ENCODE measurements around the gene SAMD4A.

The SAMD4A gene

DNA sequence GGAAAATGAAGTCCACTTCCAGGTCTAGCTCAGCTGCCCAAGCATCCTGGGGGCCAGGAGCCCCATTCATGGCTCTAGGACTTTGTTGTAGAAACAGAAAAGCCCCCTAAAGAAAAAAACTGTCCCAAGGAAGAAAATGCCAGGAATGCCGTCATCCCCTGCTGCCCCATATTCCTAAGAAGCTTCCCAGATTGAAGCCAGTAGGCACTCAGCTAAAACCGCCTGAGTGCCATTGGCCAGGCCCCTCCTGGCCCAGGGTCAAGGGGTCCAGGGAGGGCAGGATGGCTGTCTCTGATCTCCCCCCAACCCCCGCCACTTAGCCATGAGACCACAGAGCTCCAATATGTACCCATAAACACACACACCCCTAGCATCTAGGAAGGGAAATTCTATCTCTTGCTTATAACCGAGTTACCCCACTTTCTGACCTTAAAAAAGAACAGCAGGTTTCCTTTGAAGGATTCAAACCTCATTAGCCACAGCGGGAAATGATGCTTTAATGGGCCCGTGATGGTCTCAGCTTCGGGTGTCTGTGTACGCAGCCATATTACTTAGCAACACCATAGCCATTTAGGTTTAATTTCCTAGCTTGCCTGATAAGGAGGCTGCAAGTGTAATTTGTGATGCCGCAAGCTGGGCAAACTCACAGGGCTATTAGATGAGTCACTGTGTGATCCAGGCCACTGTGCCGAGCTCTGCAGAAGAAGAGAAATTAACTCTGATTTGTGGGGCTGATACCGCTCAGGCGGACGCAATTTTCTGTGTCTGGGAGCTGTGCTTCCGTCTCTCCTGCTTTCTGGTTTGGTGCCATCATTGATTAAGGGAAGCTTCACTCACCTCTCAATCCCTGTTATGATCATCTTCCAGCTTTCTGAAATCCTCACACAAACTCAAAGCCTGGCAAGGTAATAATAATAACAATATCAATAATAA, 251.5 kb downstream of the SAMD4A start:
- TF ChIP-seq EZH2phosphoT487 (conservative IDR thresholded peaks at IDR 0.05; ENCODE audit: low read length) = no peak
- TF ChIP-seq, protein P1, sequence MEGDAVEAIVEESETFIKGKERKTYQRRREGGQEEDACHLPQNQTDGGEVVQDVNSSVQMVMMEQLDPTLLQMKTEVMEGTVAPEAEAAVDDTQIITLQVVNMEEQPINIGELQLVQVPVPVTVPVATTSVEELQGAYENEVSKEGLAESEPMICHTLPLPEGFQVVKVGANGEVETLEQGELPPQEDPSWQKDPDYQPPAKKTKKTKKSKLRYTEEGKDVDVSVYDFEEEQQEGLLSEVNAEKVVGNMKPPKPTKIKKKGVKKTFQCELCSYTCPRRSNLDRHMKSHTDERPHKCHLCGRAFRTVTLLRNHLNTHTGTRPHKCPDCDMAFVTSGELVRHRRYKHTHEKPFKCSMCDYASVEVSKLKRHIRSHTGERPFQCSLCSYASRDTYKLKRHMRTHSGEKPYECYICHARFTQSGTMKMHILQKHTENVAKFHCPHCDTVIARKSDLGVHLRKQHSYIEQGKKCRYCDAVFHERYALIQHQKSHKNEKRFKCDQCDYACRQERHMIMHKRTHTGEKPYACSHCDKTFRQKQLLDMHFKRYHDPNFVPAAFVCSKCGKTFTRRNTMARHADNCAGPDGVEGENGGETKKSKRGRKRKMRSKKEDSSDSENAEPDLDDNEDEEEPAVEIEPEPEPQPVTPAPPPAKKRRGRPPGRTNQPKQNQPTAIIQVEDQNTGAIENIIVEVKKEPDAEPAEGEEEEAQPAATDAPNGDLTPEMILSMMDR (IDR thresholded peaks at IDR 0.05; ENCODE audit: insufficient read depth, low read length, poor library complexity, severe bottlenecking) = no peak
- Histone ChIP-seq H3K79me2 (ENCODE audit: insufficient read depth, low read length) (no peaks in the 10 kb centered on the region), H3K9ac (ENCODE audit: low read length) (no peak overlapping the region), H3K36me3 (ENCODE audit: low read length) (no peaks in the 10 kb centered on the region), H3F3A (ENCODE audit: insufficient read depth) (no peaks in the 10 kb centered on the region), H3K27ac (ENCODE audit: low read depth, low read length) (no peak overlapping the region), H3K9me2 (replicated peaks; ENCODE audit: insufficient read depth, low read length) (no peaks in the 10 kb centered on the region), H3K27me3 (ENCODE audit: low read length) (no peaks in the 10 kb centered on the region), H3K9me3 (ENCODE audit: insufficient read depth, low read length) (no peaks in the 10 kb centered on the region), H2AFZ (ENCODE audit: low read depth, low read length, severe bottlenecking) (no peak overlapping the region), H3K4me2 (ENCODE audit: low read depth, low read length, poor library complexity, severe bottlenecking) (no peak overlapping the region), H3K4me3 (ENCODE audit: insufficient read depth, low read length, poor library complexity, severe bottlenecking) (no peak overlapping the region), H4K20me1 (ENCODE audit: low read depth, low read length) (no peaks in the 10 kb centered on the region)

GRCh38 chr14:54822685-54823084, 255.8 kb downstream of the SAMD4A start:
- Histone ChIP-seq H3K4me3 (ENCODE audit: insufficient read depth, low read length, poor library complexity, severe bottlenecking) (no peak overlapping the region), H4K20me1 (ENCODE audit: low read depth, low read length) (no peaks in the 10 kb centered on the region), H3K36me3 (ENCODE audit: low read length) (no peaks in the 10 kb centered on the region), H3K4me2 (ENCODE audit: low read depth, low read length, poor library complexity, severe bottlenecking) (no peak overlapping the region), H3K9me2 (replicated peaks; ENCODE audit: insufficient read depth, low read length) (no peaks in the 10 kb centered on the region), H3K9me3 (ENCODE audit: insufficient read depth, low read length) (no peaks in the 10 kb centered on the region), H2AFZ (ENCODE audit: low read depth, low read length, severe bottlenecking) (no peak overlapping the region), H3K9ac (ENCODE audit: low read length) (no peak overlapping the region), H3K27me3 (ENCODE audit: low read length) (no peaks in the 10 kb centered on the region), H3K79me2 (ENCODE audit: insufficient read depth, low read length) (no peaks in the 10 kb centered on the region), H3F3A (ENCODE audit: insufficient read depth) (no peaks in the 10 kb centered on the region), H3K27ac (ENCODE audit: low read depth, low read length) (no peak overlapping the region)
- no peak for TF ChIP-seq EZH2phosphoT487 (conservative IDR thresholded peaks at IDR 0.05; ENCODE audit: low read length)
- TF ChIP-seq, protein P1 (IDR thresholded peaks at IDR 0.05; ENCODE audit: insufficient read depth, low read length, poor library complexity, severe bottlenecking) = no peak

DNA sequence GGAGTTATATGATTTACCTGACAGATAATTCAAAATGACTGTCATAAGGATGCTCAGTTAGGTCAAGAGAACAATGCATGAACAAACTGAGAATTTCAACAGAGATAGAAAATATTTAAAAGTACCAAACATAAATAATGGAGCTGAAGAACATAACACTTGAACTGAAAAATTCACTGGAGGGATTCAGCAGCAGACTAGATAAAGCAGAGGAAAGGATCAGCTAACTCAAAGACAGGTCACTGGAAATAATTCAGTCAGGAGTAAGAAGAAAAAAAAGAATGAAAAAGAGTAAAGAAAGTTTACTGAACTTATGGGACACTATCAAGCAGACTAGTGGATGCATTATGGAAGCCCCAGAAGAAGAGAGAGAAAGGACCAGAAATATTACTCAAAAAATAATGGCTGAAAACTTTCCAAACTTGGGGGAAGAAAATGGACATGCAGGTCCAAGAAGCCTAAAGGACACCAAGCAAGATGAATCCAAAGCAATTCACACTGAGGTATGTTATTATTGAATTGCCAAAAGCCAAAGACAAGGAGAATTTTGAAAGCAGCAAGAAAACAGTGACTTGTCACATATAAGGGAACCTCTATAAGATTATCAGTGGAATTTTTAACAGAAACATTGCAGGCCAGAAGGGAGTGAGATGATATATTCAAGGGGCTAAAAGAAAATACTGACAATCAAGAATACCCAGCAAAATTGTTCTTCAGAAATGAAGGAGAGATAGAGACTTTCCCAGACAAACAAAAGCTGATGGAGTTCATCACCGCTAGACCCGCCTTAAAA, 257.0 kb downstream of the SAMD4A start:
- TF ChIP-seq, protein P1 (IDR thresholded peaks at IDR 0.05; ENCODE audit: insufficient read depth, low read length, poor library complexity, severe bottlenecking) = no peak
- TF ChIP-seq EZH2phosphoT487 (conservative IDR thresholded peaks at IDR 0.05; ENCODE audit: low read length) = no peak
- H3F3A ChIP-seq (ENCODE audit: insufficient read depth) = no peaks in the 10 kb centered on the region
- no peak overlapping the region for H3K27ac ChIP-seq (ENCODE audit: low read depth, low read length)
- no peak overlapping the region for H3K4me3 ChIP-seq (ENCODE audit: insufficient read depth, low read length, poor library complexity, severe bottlenecking)
- H3K4me2 ChIP-seq (ENCODE audit: low read depth, low read length, poor library complexity, severe bottlenecking) = no peak overlapping the region
- H3K36me3 ChIP-seq (ENCODE audit: low read length) = no peaks in the 10 kb centered on the region
- H3K79me2 ChIP-seq (ENCODE audit: insufficient read depth, low read length) = no peaks in the 10 kb centered on the region
- no peak overlapping the region for H2AFZ ChIP-seq (ENCODE audit: low read depth, low read length, severe bottlenecking)
- no peaks in the 10 kb centered on the region for H3K27me3 ChIP-seq (ENCODE audit: low read length)
- no peak overlapping the region for H3K9ac ChIP-seq (ENCODE audit: low read length)
- H3K9me3 ChIP-seq (ENCODE audit: insufficient read depth, low read length) = no peaks in the 10 kb centered on the region
- no peaks in the 10 kb centered on the region for H4K20me1 ChIP-seq (ENCODE audit: low read depth, low read length)
- no peaks in the 10 kb centered on the region for H3K9me2 ChIP-seq (replicated peaks; ENCODE audit: insufficient read depth, low read length)

Measured in SU-DHL-6 (cell line).